BLaER1 (cell line): ENCODE results near the gene C3orf52.

Experiments used
- H3K27ac ChIP-seq: shearing (Covaris generic); formaldehyde crosslinking; 2 replicates; pipeline ENCODE4 v1.8.1; 2022
- H3K27me3 ChIP-seq: shearing (Covaris generic); formaldehyde crosslinking; 2 replicates; pipeline ENCODE4 v1.8.1; 2022
- H3K36me3 ChIP-seq: shearing (Covaris generic); formaldehyde crosslinking; 2 replicates; pipeline ENCODE4 v1.8.1; 2022
- H3K4me1 ChIP-seq: shearing (Covaris generic); formaldehyde crosslinking; 2 replicates; pipeline ENCODE4 v1.8.1; 2022
- H3K4me2 ChIP-seq: shearing (Covaris generic); formaldehyde crosslinking; 2 replicates; pipeline ENCODE4 v1.8.1; 2022
- H3K4me3 ChIP-seq: shearing (Covaris generic); formaldehyde crosslinking; 2 replicates; pipeline ENCODE4 v1.8.1; 2022
- H3K9ac ChIP-seq: shearing (Covaris generic); formaldehyde crosslinking; 2 replicates; pipeline ENCODE4 v1.8.1; 2022
- H3K9me3 ChIP-seq: shearing (Covaris generic); formaldehyde crosslinking; 2 replicates; pipeline ENCODE4 v1.8.1; 2022
- H4K20me1 ChIP-seq: shearing (Covaris generic); formaldehyde crosslinking; 2 replicates; pipeline ENCODE4 v1.8.1; 2022
- Cebpa-rat ChIP-seq: shearing (Covaris generic); IDR thresholded peaks from 2 replicates; pipeline ENCODE4 v1.8.1; 2022

Gene C3orf52

DNA sequence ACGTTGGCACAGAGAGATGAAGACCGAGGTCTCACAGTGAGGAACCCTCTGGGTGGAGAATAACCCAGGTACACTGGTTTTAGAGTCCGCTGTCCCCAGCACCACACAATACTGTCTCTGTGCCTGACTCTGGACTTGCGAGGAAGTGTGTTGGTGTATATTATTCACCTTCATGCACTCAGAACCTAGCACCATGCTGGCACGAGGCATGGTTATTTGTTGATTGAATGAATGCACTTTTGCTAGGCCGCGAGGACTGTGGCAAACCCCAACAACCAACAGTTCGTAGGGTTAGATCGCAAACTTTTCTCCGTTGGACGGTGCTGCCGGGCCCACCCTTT is 484 bp upstream of the C3orf52 start:
- Histone ChIP-seq H4K20me1 (no peaks in the 10 kb centered on the region), H3K36me3 (no peaks in the 10 kb centered on the region), H3K4me1 (peaks cover 9% of the 10 kb centered on the region), H3K27ac (no peak overlapping the region), H3K9ac (no peak overlapping the region), H3K27me3 (peaks cover 36% of the 10 kb centered on the region), H3K9me3 (peaks cover 7% of the 10 kb centered on the region; the same call in 1 of the 2 replicates), H3K4me2 (peak overlapping the region; percentile 71), H3K4me3 (peak overlapping the region; percentile 60; the same call in 1 of the 2 replicates)
- TF ChIP-seq Cebpa-rat: no peak

DNA sequence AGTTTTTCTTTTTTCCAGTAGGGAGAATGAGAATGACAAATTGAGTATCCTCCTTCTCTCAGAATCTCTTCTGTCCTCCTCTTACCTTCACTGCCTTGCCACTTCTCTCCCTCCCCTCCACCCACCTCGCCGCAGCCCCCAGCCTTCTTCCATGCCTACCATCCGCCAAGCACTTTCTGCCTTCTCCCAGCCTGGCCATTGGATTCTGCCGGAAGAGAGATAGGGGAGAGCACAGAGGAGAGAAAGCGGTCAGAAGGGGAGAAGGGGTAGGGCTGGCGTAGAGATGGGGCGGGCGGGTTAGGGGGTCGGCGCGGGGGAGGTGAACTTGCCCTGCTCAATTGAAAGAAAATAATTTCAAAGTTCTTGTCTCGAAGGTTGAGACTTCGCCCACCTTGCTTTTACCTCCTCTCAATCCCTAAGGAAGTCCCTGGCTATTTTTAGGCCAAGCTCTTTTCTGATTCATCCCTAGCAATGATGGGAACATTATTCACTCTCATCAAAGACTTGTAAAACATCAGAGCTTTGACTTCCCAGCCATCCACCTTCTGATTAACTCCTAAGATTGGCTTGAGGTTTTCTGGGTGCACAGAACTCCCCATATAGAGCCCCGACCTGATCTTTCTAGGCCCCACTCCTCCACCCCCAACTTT is 811 bp downstream of the C3orf52 start:
- H3K4me3 ChIP-seq: peak overlapping the region; percentile 60
- H3K9ac ChIP-seq: no peak overlapping the region
- peaks cover 22% of the 10 kb centered on the region for H3K4me1 ChIP-seq
- peaks cover 7% of the 10 kb centered on the region; the same call in 1 of the 2 replicates for H3K9me3 ChIP-seq
- H4K20me1 ChIP-seq: no peaks in the 10 kb centered on the region
- no peak overlapping the region for H3K27ac ChIP-seq
- no peak for TF ChIP-seq Cebpa-rat
- no peaks in the 10 kb centered on the region for H3K36me3 ChIP-seq
- peaks cover 36% of the 10 kb centered on the region for H3K27me3 ChIP-seq
- peak overlapping the region; percentile 71 for H3K4me2 ChIP-seq

DNA sequence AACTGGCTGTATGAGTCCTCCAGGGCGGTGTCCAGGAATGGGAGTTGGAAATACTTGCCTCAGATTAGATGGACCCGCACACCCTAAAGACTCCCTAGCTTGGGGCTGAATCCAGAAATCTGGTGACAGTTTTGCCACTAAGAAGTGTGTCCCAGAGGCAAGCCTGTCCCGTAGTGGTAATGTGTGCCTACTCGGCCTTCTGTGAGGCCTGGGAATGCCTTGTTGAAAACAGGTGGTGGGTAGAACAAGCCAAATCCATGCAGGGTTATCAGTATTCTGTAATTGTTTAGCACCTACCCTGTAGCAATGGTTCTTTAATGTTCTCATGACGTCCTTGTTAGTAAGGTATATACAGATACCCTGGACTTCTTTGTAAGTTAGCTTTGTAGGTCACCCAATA is 1.6 kb downstream of the C3orf52 start:
- Histone ChIP-seq H3K9me3 (peaks cover 7% of the 10 kb centered on the region; the same call in 1 of the 2 replicates), H3K4me3 (no peak overlapping the region), H3K27ac (no peak overlapping the region), H3K36me3 (no peaks in the 10 kb centered on the region), H3K9ac (no peak overlapping the region), H4K20me1 (no peaks in the 10 kb centered on the region), H3K4me2 (no peak overlapping the region), H3K27me3 (peaks cover 36% of the 10 kb centered on the region), H3K4me1 (peaks cover 30% of the 10 kb centered on the region)
- TF ChIP-seq Cebpa-rat: no peak

DNA sequence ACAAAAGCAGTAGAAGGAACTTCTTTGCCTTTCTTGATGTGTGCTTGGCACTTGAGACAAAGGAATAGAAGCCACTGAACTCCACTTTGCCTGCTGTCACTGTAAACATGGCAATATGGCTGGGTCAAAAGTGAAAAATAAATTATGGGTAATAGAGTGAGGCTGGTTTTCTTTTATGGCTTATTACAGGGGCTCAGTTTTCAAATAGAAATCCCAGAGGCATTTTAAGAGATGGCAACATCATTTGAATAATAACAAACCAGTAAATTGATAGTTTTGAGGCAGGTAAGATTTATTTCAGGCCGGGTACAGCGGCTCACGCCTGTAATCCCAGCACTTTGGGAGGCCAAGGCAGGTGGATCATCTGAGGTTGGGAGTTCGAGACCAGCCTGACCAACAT is 2.8 kb downstream of the C3orf52 start:
- peaks cover 38% of the 10 kb centered on the region for H3K4me1 ChIP-seq
- no peak overlapping the region for H3K4me2 ChIP-seq

DNA sequence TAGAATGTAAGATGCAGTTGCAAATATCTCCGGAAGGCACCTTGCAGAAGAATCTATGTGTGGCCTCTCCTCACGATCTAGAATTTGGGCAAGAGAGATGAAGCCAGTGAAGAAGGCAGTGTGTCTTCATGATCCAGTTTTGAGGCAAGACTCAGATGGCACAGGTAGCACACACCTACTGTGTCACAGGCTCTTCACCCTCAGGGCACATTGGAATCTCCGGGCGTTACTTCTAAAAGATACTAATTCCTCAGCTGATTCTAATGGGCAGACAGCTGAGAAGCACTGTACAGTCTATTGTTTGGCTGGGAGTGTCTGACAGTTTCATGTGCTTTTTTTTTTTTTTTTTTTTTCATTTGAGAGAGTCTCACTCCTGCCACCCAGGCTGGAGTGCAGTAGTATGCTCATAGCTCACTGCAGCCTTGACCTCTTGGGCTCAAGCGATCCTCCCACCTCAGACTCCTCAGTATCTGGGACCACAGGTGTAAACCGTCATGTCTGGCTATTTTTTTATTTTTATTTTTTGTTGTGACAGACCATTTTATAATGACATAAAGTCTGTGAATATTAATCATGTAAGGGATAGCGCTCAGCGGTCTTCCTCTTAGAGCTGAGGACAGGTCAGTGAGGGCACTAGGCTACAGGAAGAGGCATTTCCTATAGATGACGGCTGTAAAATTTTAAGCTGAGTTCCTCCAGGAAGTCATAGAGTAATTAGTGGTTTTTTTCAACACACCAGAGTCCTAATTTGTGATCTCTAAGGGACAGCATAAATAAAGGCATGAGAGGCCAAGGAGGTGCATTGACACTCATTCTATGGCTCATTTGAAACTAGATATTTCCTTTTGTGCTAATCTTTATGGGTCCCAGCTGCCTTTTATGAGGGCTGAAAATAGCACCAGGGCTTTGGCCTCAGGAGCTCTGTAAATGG is 4.0 kb downstream of the C3orf52 start:
- H3K27ac ChIP-seq: peak overlapping the region; percentile 55; the same call in 1 of the 2 replicates
- H4K20me1 ChIP-seq: no peaks in the 10 kb centered on the region
- TF ChIP-seq Cebpa-rat: no peak
- H3K36me3 ChIP-seq: no peaks in the 10 kb centered on the region
- peaks cover 32% of the 10 kb centered on the region for H3K27me3 ChIP-seq
- H3K4me3 ChIP-seq: no peak overlapping the region
- peak overlapping the region; percentile 42; the same call in 1 of the 2 replicates for H3K9ac ChIP-seq
- H3K4me2 ChIP-seq: peak overlapping the region; percentile 83
- H3K9me3 ChIP-seq: peaks cover 13% of the 10 kb centered on the region; the same call in 1 of the 2 replicates
- peaks cover 38% of the 10 kb centered on the region for H3K4me1 ChIP-seq

More for the DNA sequence above, 2.8 kb downstream of the C3orf52 start:
- Histone ChIP-seq H4K20me1 (no peaks in the 10 kb centered on the region), H3K4me3 (no peak overlapping the region), H3K36me3 (no peaks in the 10 kb centered on the region), H3K27me3 (peaks cover 36% of the 10 kb centered on the region), H3K27ac (no peak overlapping the region), H3K9me3 (peaks cover 7% of the 10 kb centered on the region; the same call in 1 of the 2 replicates), H3K9ac (no peak overlapping the region)
- TF ChIP-seq Cebpa-rat: no peak

DNA sequence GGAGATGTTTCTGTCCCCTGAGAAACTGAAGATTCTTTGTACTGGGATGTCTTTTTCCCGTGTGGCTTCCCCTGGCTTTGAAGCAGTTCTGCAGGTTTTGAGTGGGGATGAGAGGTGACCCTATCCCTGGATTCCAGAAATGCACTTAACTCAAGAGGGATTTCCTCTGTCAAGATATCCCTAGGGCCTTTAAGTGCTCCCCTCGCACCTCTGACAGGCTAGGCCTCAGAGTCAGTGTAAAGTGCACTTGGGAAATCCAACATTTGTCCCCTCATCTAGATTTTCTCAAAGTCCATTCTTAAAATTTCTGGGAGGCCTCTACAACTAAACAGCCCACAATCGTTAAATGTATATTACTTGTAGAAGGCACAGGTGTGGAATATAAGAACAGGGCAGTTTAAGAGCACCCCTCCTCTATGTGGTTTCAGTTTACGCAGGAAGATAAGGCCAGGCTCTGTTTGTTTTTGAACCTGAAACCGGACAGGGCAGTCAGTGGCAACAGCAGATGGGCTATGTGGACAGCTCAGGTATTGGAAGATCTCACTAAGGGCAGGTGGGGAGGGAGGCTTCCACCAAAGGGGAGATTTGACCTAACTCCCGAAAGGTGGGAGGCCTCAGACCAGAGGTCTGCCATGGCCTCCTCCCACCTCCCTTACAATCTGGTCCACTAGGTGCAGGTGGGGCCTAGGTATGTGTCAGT is 4.8 kb downstream of the C3orf52 start:
- H3K4me1 ChIP-seq: peaks cover 38% of the 10 kb centered on the region
- no peak overlapping the region for H3K4me3 ChIP-seq
- peaks cover 24% of the 10 kb centered on the region for H3K27me3 ChIP-seq
- TF ChIP-seq Cebpa-rat: no peak
- H3K9me3 ChIP-seq: peaks cover 17% of the 10 kb centered on the region; the same call in 1 of the 2 replicates
- no peaks in the 10 kb centered on the region for H3K36me3 ChIP-seq
- H3K4me2 ChIP-seq: peak overlapping the region; percentile 83
- H3K9ac ChIP-seq: peak overlapping the region; percentile 42; the same call in 1 of the 2 replicates
- peak overlapping the region; percentile 55 for H3K27ac ChIP-seq
- H4K20me1 ChIP-seq: no peaks in the 10 kb centered on the region

DNA sequence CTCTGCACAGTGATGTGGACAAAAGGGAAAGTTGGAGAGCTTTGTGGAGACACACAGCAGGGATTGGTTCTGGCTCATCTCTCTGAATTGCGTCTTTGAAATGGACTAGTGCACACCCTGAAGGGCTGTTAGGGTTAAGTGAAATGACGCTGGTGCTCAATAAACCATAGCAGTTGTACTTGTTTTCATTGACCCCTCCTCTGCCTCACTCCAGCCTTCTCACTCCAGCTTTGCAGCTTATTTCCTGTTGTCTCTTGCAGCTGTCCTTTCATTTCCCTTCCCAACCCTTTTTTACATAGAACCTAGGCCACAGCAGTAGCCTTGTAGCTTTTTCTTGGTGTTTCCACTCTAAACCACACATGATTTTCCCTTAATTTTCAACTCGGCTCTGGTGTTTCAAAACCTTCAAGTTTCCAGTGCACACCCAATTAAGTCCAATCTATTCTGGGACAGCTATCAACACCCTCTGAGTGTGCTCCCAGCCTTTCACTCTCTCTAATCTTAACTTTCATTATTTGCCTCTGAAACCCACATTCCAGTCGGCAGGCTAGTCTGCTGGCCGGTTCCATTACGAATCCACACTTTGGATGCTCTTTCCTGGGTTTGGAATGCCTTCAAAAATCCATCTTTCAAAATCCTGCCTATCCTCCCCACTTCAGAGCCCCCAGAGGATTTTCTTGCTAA is 6.4 kb downstream of the C3orf52 start:
- H3K4me1 ChIP-seq: peaks cover 38% of the 10 kb centered on the region
- peak overlapping the region; percentile 34; the same call in 1 of the 2 replicates for H3K9ac ChIP-seq
- TF ChIP-seq Cebpa-rat: no peak
- no peaks in the 10 kb centered on the region for H4K20me1 ChIP-seq
- H3K4me3 ChIP-seq: no peak overlapping the region
- peak overlapping the region; percentile 63 for H3K27ac ChIP-seq
- peaks cover 22% of the 10 kb centered on the region for H3K9me3 ChIP-seq
- peaks cover 8% of the 10 kb centered on the region for H3K27me3 ChIP-seq
- H3K36me3 ChIP-seq: no peaks in the 10 kb centered on the region
- peak overlapping the region; percentile 83 for H3K4me2 ChIP-seq

DNA sequence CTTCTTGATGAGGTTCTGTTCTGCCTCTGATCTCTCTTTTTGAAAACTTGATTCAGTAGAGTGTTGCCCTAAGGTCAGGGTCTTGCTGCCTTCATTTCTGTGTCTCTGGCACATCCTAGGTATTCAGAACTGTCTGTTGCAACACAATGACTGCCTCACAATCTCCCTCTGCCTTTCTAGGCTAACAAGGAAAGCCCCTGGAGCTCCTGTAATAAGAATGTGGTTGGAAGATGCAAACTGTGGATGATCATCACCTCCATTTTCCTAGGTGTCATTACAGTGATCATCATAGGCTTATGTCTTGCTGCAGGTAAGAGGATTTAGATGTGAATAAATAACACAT is 7.0 kb downstream of the C3orf52 start:
- H3K27me3 ChIP-seq: peaks cover 3% of the 10 kb centered on the region; the same call in 1 of the 2 replicates
- H4K20me1 ChIP-seq: no peaks in the 10 kb centered on the region
- peak overlapping the region; percentile 63 for H3K27ac ChIP-seq
- H3K9me3 ChIP-seq: peaks cover 27% of the 10 kb centered on the region
- H3K4me2 ChIP-seq: peak overlapping the region; percentile 83
- TF ChIP-seq Cebpa-rat: no peak
- no peak overlapping the region for H3K4me3 ChIP-seq
- peaks cover 40% of the 10 kb centered on the region for H3K4me1 ChIP-seq
- H3K36me3 ChIP-seq: no peaks in the 10 kb centered on the region
- peak overlapping the region; percentile 34; the same call in 1 of the 2 replicates for H3K9ac ChIP-seq

DNA sequence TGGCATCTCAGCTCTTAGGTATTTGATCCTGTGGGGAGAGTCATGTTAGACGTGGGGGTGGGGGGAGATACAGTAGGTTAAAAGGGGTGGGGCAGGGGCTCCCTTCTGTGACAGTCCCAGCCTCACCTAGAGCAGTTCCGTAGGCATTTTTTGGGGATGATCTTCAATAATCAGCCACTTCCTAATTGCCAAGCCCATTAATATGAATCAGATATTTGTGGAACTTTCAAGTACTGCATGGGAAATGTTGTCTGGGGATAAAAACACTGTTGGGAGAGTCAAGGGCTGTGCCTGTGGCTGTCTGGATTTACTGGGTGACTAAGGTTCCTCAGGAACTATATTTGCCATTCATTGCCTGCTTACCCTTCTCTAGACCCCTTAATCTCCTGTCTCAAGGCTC is 9.5 kb downstream of the C3orf52 start:
- H3K27ac ChIP-seq: no peak overlapping the region
- H3K9ac ChIP-seq: no peak overlapping the region
- no peak overlapping the region for H3K4me2 ChIP-seq
- no peak for TF ChIP-seq Cebpa-rat
- no peaks in the 10 kb centered on the region for H3K27me3 ChIP-seq
- H3K4me3 ChIP-seq: no peak overlapping the region
- no peaks in the 10 kb centered on the region for H4K20me1 ChIP-seq
- H3K36me3 ChIP-seq: no peaks in the 10 kb centered on the region
- H3K4me1 ChIP-seq: peaks cover 40% of the 10 kb centered on the region
- H3K9me3 ChIP-seq: peaks cover 46% of the 10 kb centered on the region
